ENCODE data around the gene KDM6A.

Gene KDM6A

DNA sequence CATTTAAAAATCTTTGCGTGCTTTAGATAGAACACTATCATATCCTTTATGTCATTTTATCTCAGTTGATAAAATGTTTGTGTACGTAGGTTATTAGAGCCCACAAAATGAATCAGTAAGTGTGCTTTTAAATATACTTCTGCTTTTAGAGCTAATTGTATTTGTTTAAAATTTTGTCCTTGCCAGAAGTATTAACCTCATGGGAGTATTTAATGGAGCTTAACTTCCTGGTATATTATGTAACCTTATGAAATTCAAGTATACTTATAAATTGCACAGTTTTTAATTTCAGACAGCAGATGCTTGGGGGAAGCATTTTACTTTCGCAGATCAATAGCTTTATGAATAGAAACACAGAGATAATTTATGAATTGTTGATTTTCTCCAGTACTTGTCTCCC is 237.5 kb downstream of the KDM6A start:
- no peak overlapping the region for H4K91ac ChIP-seq (ENCODE audit: low read length)
- H3K79me1 ChIP-seq (replicated peaks; ENCODE audit: low read length, poor library complexity, severe bottlenecking) = peaks cover 2% of the 10 kb centered on the region
- no peak overlapping the region for H3K18ac ChIP-seq (ENCODE audit: low read depth in 1 of 2, low read length in 2 of 2)
- H3K23ac ChIP-seq (ENCODE audit: low read length in 2 of 2) = no peak overlapping the region
- no peak for DNase-seq
- H3K27me3 ChIP-seq (ENCODE audit: control insufficient read depth in 1 of 2, insufficient read depth in 1 of 2, low read length in 2 of 2) = no peaks in the 10 kb centered on the region
- no peaks in the 10 kb centered on the region for H3K4me1 ChIP-seq (ENCODE audit: control insufficient read depth, insufficient read depth, low read depth, low read length)
- H4K8ac ChIP-seq (ENCODE audit: low read length) = no peak overlapping the region
- no peak overlapping the region for H3K27ac ChIP-seq (ENCODE audit: low read length, poor library complexity, severe bottlenecking)
- no peak overlapping the region for H3K4me3 ChIP-seq (ENCODE audit: insufficient read depth in 1 of 2, low read depth in 1 of 2, low read length in 2 of 2)
- peaks cover 3% of the 10 kb centered on the region for H3K9me3 ChIP-seq (ENCODE audit: control insufficient read depth, low read length)
- no CpG with 5 or more reads among the region's 3 CpGs for WGBS
- H2BK15ac ChIP-seq (ENCODE audit: low read depth, poor library complexity, severe bottlenecking) = no peak overlapping the region
- no peak overlapping the region for H3K14ac ChIP-seq (ENCODE audit: low read length in 2 of 2)
- no peak overlapping the region for H2AFZ ChIP-seq (ENCODE audit: low read depth, low read length)
- no peak overlapping the region for H2AK5ac ChIP-seq (ENCODE audit: low read length, severe bottlenecking)
- H3K4me2 ChIP-seq (ENCODE audit: low read length, poor library complexity, severe bottlenecking) = no peak overlapping the region
- peaks cover 3 to 91% of the 10 kb centered on the region in 2 experiments for H3K36me3 ChIP-seq (ENCODE audit: control insufficient read depth in 1 of 2, insufficient read depth in 2 of 2, low read depth in 1 of 2, low read length in 2 of 2)
- no peak overlapping the region for H3K9ac ChIP-seq (ENCODE audit: low read length)
- no peak overlapping the region for H2BK120ac ChIP-seq (ENCODE audit: low read depth, low read length)
- H2BK5ac ChIP-seq (ENCODE audit: low read depth, low read length, poor library complexity, severe bottlenecking) = no peak overlapping the region
- no peak overlapping the region for H2BK12ac ChIP-seq (ENCODE audit: low read length in 2 of 2)
- no peak overlapping the region for H3K4ac ChIP-seq (ENCODE audit: low read depth in 1 of 2, low read length in 2 of 2)

DNA sequence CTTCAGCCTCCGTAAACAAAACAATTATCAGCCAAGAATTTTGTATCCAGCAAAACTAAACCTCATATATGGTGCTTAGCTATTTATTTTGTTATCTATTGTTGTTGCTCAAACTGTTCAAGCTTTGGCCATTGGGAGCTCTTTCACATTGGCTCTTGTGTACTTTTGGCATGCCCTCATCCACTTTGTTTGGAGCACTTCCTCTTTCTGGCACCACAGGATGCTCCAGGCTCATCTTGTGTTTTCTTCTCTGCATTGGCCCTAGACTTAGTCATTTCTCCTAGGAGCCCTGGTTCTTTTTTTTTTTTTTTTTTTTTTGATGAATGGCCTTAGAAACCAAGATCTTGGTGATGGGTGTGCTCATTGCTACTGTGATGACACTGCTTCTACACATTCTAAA is 253.2 kb downstream of the KDM6A start:
- peaks cover 28% of the 10 kb centered on the region for H3K9me3 ChIP-seq (ENCODE audit: control insufficient read depth, low read length)
- H3K14ac ChIP-seq (ENCODE audit: low read length in 2 of 2) = no peak overlapping the region
- DNase-seq = no peak

DNA sequence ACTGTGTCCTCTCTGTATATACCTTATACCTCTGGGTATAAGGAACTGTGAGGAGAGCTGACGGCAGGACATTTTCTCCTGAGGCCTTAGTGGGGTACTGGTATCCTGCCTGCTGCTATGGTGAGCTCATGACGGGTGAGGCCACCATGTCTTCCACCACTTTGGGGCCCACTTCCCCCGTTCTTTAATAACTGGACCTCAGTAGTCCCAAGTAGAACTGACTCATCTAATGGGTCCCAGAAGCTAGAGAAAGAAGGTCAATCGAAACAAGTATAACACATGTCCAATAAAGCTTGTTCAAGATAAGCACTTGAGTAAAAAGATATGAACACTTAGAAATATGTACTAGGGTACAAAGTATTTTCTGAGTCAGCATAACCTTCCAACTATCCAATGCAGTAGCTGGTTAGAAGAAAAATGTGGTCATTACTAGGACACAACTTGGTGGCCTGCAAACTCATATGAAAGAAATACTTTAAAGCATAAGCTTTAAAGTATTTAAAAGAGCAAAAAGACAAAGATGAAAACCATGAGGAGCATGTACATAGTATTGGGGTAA is 256.0 kb downstream of the KDM6A start:
- H3K4me1 ChIP-seq (ENCODE audit: control insufficient read depth, insufficient read depth, low read depth, low read length) = no peaks in the 10 kb centered on the region
- H4K8ac ChIP-seq (ENCODE audit: low read length) = no peak overlapping the region
- no peak overlapping the region for H2AFZ ChIP-seq (ENCODE audit: low read depth, low read length)
- H3K23ac ChIP-seq (ENCODE audit: low read length in 2 of 2) = no peak overlapping the region
- H3K4ac ChIP-seq (ENCODE audit: low read depth in 1 of 2, low read length in 2 of 2) = no peak overlapping the region
- no peak overlapping the region for H3K27ac ChIP-seq (ENCODE audit: low read length, poor library complexity, severe bottlenecking)
- DNase-seq = no peak
- no peak overlapping the region for H2AK5ac ChIP-seq (ENCODE audit: low read length, severe bottlenecking)
- H3K79me1 ChIP-seq (replicated peaks; ENCODE audit: low read length, poor library complexity, severe bottlenecking) = no peaks in the 10 kb centered on the region
- no peak overlapping the region for H3K18ac ChIP-seq (ENCODE audit: low read depth in 1 of 2, low read length in 2 of 2)
- no peak overlapping the region for H2BK5ac ChIP-seq (ENCODE audit: low read depth, low read length, poor library complexity, severe bottlenecking)
- peaks cover 28% of the 10 kb centered on the region for H3K9me3 ChIP-seq (ENCODE audit: control insufficient read depth, low read length)
- H3K9ac ChIP-seq (ENCODE audit: low read length) = no peak overlapping the region
- H3K36me3 ChIP-seq (ENCODE audit: control insufficient read depth in 1 of 2, insufficient read depth in 2 of 2, low read depth in 1 of 2, low read length in 2 of 2) = no peaks in the 10 kb centered on the region
- no peak overlapping the region for H2BK15ac ChIP-seq (ENCODE audit: low read depth, poor library complexity, severe bottlenecking)
- no peak overlapping the region for H4K91ac ChIP-seq (ENCODE audit: low read length)
- H2BK12ac ChIP-seq (ENCODE audit: low read length in 2 of 2) = no peak overlapping the region
- WGBS = no CpG with 5 or more reads among the region's 4 CpGs
- no peak overlapping the region for H2BK120ac ChIP-seq (ENCODE audit: low read depth, low read length)
- H3K4me3 ChIP-seq (ENCODE audit: insufficient read depth in 1 of 2, low read depth in 1 of 2, low read length in 2 of 2) = no peak overlapping the region
- H3K27me3 ChIP-seq (ENCODE audit: control insufficient read depth in 1 of 2, insufficient read depth in 1 of 2, low read length in 2 of 2) = no peaks in the 10 kb centered on the region
- no peak overlapping the region for H3K4me2 ChIP-seq (ENCODE audit: low read length, poor library complexity, severe bottlenecking)
- no peak overlapping the region for H3K14ac ChIP-seq (ENCODE audit: low read length in 2 of 2)

More for the DNA sequence above, 253.2 kb downstream of the KDM6A start:
- H3K4me1 ChIP-seq (ENCODE audit: control insufficient read depth, insufficient read depth, low read depth, low read length) = no peaks in the 10 kb centered on the region
- H3K27ac ChIP-seq (ENCODE audit: low read length, poor library complexity, severe bottlenecking) = no peak overlapping the region
- H4K91ac ChIP-seq (ENCODE audit: low read length) = no peak overlapping the region
- H3K79me1 ChIP-seq (replicated peaks; ENCODE audit: low read length, poor library complexity, severe bottlenecking) = no peaks in the 10 kb centered on the region
- no peak overlapping the region for H4K8ac ChIP-seq (ENCODE audit: low read length)
- H2AFZ ChIP-seq (ENCODE audit: low read depth, low read length) = no peak overlapping the region
- no CpG with 5 or more reads among the region's 1 CpG for WGBS
- H3K18ac ChIP-seq (ENCODE audit: low read depth in 1 of 2, low read length in 2 of 2) = no peak overlapping the region
- H3K27me3 ChIP-seq (ENCODE audit: control insufficient read depth in 1 of 2, insufficient read depth in 1 of 2, low read length in 2 of 2) = no peaks in the 10 kb centered on the region
- no peak overlapping the region for H2AK5ac ChIP-seq (ENCODE audit: low read length, severe bottlenecking)
- no peak overlapping the region for H3K4ac ChIP-seq (ENCODE audit: low read depth in 1 of 2, low read length in 2 of 2)
- H2BK12ac ChIP-seq (ENCODE audit: low read length in 2 of 2) = no peak overlapping the region
- H3K23ac ChIP-seq (ENCODE audit: low read length in 2 of 2) = no peak overlapping the region
- H3K4me2 ChIP-seq (ENCODE audit: low read length, poor library complexity, severe bottlenecking) = no peak overlapping the region
- H3K36me3 ChIP-seq (ENCODE audit: control insufficient read depth in 1 of 2, insufficient read depth in 2 of 2, low read depth in 1 of 2, low read length in 2 of 2) = no peaks in the 10 kb centered on the region
- no peak overlapping the region for H3K9ac ChIP-seq (ENCODE audit: low read length)
- peak overlapping the region in 1 of 2 experiments; percentile 6 for H3K4me3 ChIP-seq (ENCODE audit: insufficient read depth in 1 of 2, low read depth in 1 of 2, low read length in 2 of 2)
- H2BK15ac ChIP-seq (ENCODE audit: low read depth, poor library complexity, severe bottlenecking) = no peak overlapping the region
- H2BK120ac ChIP-seq (ENCODE audit: low read depth, low read length) = no peak overlapping the region
- no peak overlapping the region for H2BK5ac ChIP-seq (ENCODE audit: low read depth, low read length, poor library complexity, severe bottlenecking)

DNA sequence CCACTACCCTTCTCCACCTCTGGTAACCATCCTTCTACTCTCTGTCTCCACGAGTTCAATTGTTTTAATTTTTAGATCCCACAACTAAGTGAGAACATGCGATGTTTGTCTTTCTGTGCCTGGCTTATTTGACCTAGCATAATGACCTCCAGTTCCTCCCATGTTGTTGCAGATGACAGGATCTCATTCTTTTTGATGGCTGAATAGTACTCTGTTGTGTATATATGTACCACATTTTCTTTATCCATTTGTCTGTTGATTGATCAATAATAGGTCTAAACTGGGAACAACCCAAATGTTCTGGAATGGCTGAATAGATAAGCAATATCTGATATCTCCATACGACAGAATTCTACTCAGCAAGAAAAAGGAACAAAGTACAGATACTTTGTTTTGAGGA is 260.5 kb downstream of the KDM6A start:
- H2BK12ac ChIP-seq (ENCODE audit: low read length in 2 of 2) = no peak overlapping the region
- H3K18ac ChIP-seq (ENCODE audit: low read depth in 1 of 2, low read length in 2 of 2) = no peak overlapping the region
- no peak overlapping the region for H3K14ac ChIP-seq (ENCODE audit: low read length in 2 of 2)
- no peak overlapping the region for H4K91ac ChIP-seq (ENCODE audit: low read length)
- no peak overlapping the region for H3K27ac ChIP-seq (ENCODE audit: low read length, poor library complexity, severe bottlenecking)
- WGBS = 67% methylated on average over 1 of the region's 3 CpGs
- H3K4me2 ChIP-seq (ENCODE audit: low read length, poor library complexity, severe bottlenecking) = no peak overlapping the region
- no peak overlapping the region for H3K4me3 ChIP-seq (ENCODE audit: insufficient read depth in 1 of 2, low read depth in 1 of 2, low read length in 2 of 2)
- H3K23ac ChIP-seq (ENCODE audit: low read length in 2 of 2) = no peak overlapping the region
- H2AK5ac ChIP-seq (ENCODE audit: low read length, severe bottlenecking) = no peak overlapping the region
- no peaks in the 10 kb centered on the region for H3K27me3 ChIP-seq (ENCODE audit: control insufficient read depth in 1 of 2, insufficient read depth in 1 of 2, low read length in 2 of 2)
- no peak overlapping the region for H3K9ac ChIP-seq (ENCODE audit: low read length)
- no peak overlapping the region for H2BK5ac ChIP-seq (ENCODE audit: low read depth, low read length, poor library complexity, severe bottlenecking)
- H3K79me1 ChIP-seq (replicated peaks; ENCODE audit: low read length, poor library complexity, severe bottlenecking) = no peaks in the 10 kb centered on the region
- DNase-seq = no peak
- no peak overlapping the region for H4K8ac ChIP-seq (ENCODE audit: low read length)
- no peak overlapping the region for H3K4ac ChIP-seq (ENCODE audit: low read depth in 1 of 2, low read length in 2 of 2)
- H2BK15ac ChIP-seq (ENCODE audit: low read depth, poor library complexity, severe bottlenecking) = no peak overlapping the region
- no peak overlapping the region for H2BK120ac ChIP-seq (ENCODE audit: low read depth, low read length)
- H3K4me1 ChIP-seq (ENCODE audit: control insufficient read depth, insufficient read depth, low read depth, low read length) = no peaks in the 10 kb centered on the region
- H2AFZ ChIP-seq (ENCODE audit: low read depth, low read length) = no peak overlapping the region
- H3K9me3 ChIP-seq (ENCODE audit: control insufficient read depth, low read length) = peaks cover 9% of the 10 kb centered on the region
- H3K36me3 ChIP-seq (ENCODE audit: control insufficient read depth in 1 of 2, insufficient read depth in 2 of 2, low read depth in 1 of 2, low read length in 2 of 2) = no peaks in the 10 kb centered on the region

Measured in mesenchymal stem cell (in vitro differentiated cells and primary cell).